HCT116 (cell line): Measurements from ENCODE around the gene CD99L2. TPM values are rescaled to one million over a fixed set of nuclear protein-coding genes. Genes with fewer than 3 reads are reported as not detected.

ENCODE experiments used
- ATAC-seq: fragments of 200-7000 bp; cut with Tn5 transposase; 2 replicates; pipeline ENCODE4 v1.9.1; 2020; ENCODE audit warnings: mild to moderate bottlenecking, moderate library complexity
- BruUV-seq: library from RNA; stranded (reverse); fragments of 400-500 nt; replicated peaks from 2 replicates; lab custom pipeline; 2021; lab: Mats Ljungman, UMichigan
- CTCF ChIA-PET: fragments of 300-600 bp; sonication (Branson Sonifier 250); formaldehyde crosslinking; loops from one replicate; lab custom pipeline; 2021; ENCODE audit warnings: antibody characterized with exemption; lab: Charles Lee
- POLR2A ChIA-PET: fragments of 300-600, 350-600 bp; sonication (Branson Sonifier 250); formaldehyde crosslinking; loops from one replicate; lab custom pipeline; 2021; ENCODE audit warnings: antibody characterized with exemption; lab: Charles Lee
- RAD21 ChIA-PET, 2 experiments: fragments of 300-600 bp; sonication (Branson Sonifier 250); formaldehyde crosslinking; loops; one replicate each; lab custom pipeline; 2023; ENCODE audit warnings: low total read pairs in 2 of 2; ENCODE audit not compliant: uncharacterized antibody in 2 of 2, unreplicated experiment in 2 of 2, low non-redundant PET in 1 of 2; lab: Charles Lee
- DNase-seq: peaks from one replicate; pipeline ENCODE4 v3.0.0-alpha.2; 2010; ENCODE audit warnings: low read depth, low spot score
- H2AFZ ChIP-seq: fragments of 200-600 bp; shearing (Covaris generic), sonication (generic); 2 replicates; pipeline ENCODE4 v1.6.1; 2017; ENCODE audit warnings: low read depth, mixed run types, mixed read lengths, antibody characterized with exemption, low read length; ENCODE audit not compliant: poor library complexity, severe bottlenecking
- H3K27ac ChIP-seq: 2 replicates; pipeline ENCODE4 v1.5.1; 2012; ENCODE audit warnings: low read depth, low read length
- H3K27me3 ChIP-seq: fragments of 200-600 bp; sonication (generic); 2 replicates; pipeline ENCODE4 v1.6.1; 2016; ENCODE audit warnings: mixed run types, low read length, mixed read lengths; ENCODE audit not compliant: insufficient read depth
- H3K36me3 ChIP-seq, 2 experiments: fragments of 200-500 bp in 1 of 2; fragments of 200-600 bp in 1 of 2; sonication (Bioruptor generic) in 1 of 2; sonication (generic) in 1 of 2; 2 replicates each; pipeline versions ENCODE4 v1.5.1 to v1.6.1; 2014 to 2016; ENCODE audit warnings: low read length in 2 of 2, inconsistent platforms in 1 of 2, mixed read lengths in 1 of 2, mixed run types in 1 of 2; ENCODE audit not compliant: insufficient read depth in 2 of 2, control insufficient read depth in 1 of 2
- H3K4me1 ChIP-seq, 2 experiments: fragments of 200-600 bp in 1 of 2; sonication (generic) in 1 of 2; 2 replicates each; pipeline versions ENCODE4 v1.5.1 to v1.6.1; 2012 to 2017; ENCODE audit warnings: low read length in 2 of 2, inconsistent platforms in 1 of 2, mild to moderate bottlenecking in 1 of 2, mixed read lengths in 1 of 2, mixed run types in 1 of 2, moderate library complexity in 1 of 2; ENCODE audit not compliant: insufficient read depth in 2 of 2, control insufficient read depth in 1 of 2
- H3K4me2 ChIP-seq: fragments of 200-600 bp; sonication (generic); 2 replicates; pipeline ENCODE4 v1.6.1; 2017; ENCODE audit warnings: mixed run types, low read length, mixed read lengths
- H3K4me3 ChIP-seq, 2 experiments: fragments of 200-600 bp in 1 of 2; sonication (generic) in 1 of 2; replicated peaks in 1 of 2; 2 replicates each; pipeline ENCODE4 v1.5.1; 2011 to 2016; ENCODE audit warnings: low read length in 2 of 2, control low read depth in 1 of 2, low read depth in 1 of 2, mild to moderate bottlenecking in 1 of 2, mixed read lengths in 1 of 2, mixed run types in 1 of 2
- H3K79me2 ChIP-seq: fragments of 200-600 bp; sonication (generic); 2 replicates; pipeline ENCODE4 v1.6.1; 2017; ENCODE audit warnings: mild to moderate bottlenecking, mixed run types, low read length, moderate library complexity, mixed read lengths; ENCODE audit not compliant: insufficient read depth
- H3K9ac ChIP-seq: fragments of 200-600 bp; sonication (generic); 2 replicates; pipeline ENCODE4 v1.6.1; 2016; ENCODE audit warnings: low read length, mixed read lengths
- H3K9me2 ChIP-seq: fragments of 200-600 bp; sonication (generic), shearing (Covaris generic); 2 replicates; pipeline ENCODE4 v1.6.1; 2017; ENCODE audit warnings: mixed run types, mild to moderate bottlenecking, moderate library complexity; ENCODE audit not compliant: insufficient read depth
- H3K9me3 ChIP-seq, 2 experiments: fragments of 200-500 bp in 1 of 2; fragments of 200-600 bp in 1 of 2; sonication (Bioruptor generic) in 1 of 2; sonication (generic) in 1 of 2; 2 replicates each; pipeline ENCODE4 v1.6.1; 2014 to 2017; ENCODE audit warnings: low read length in 2 of 2, mixed read lengths in 2 of 2, inconsistent platforms in 1 of 2, low read depth in 1 of 2, mild to moderate bottlenecking in 1 of 2, mixed run types in 1 of 2, moderate library complexity in 1 of 2; ENCODE audit not compliant: control insufficient read depth in 1 of 2, insufficient read depth in 1 of 2
- H4K20me1 ChIP-seq: fragments of 200-600 bp; sonication (generic), shearing (Covaris generic); 2 replicates; pipeline ENCODE4 v1.6.1; 2017; ENCODE audit warnings: mixed run types, mild to moderate bottlenecking, moderate library complexity; ENCODE audit not compliant: insufficient read depth
- CBX3 ChIP-seq: IDR thresholded peaks from 2 replicates; pipeline ENCODE4 v1.6.1; 2012; ENCODE audit warnings: low read depth
- CEBPB ChIP-seq: IDR thresholded peaks from 2 replicates; pipeline ENCODE4 v1.6.1; 2012; ENCODE audit warnings: low read depth
- EGR1 ChIP-seq: IDR thresholded peaks from 2 replicates; pipeline ENCODE4 v1.6.1; 2012; ENCODE audit warnings: low read depth
- EZH2 ChIP-seq: fragments of 200-600 bp; sonication (generic); IDR thresholded peaks from 2 replicates; pipeline ENCODE4 v1.6.1; 2017; ENCODE audit warnings: antibody characterized with exemption, mixed run types
- EZH2phosphoT487 ChIP-seq: fragments of 200-600 bp; IDR thresholded peaks from 2 replicates; pipeline ENCODE4 v1.6.1; 2018; ENCODE audit warnings: antibody characterized with exemption, borderline replicate concordance
- JUND ChIP-seq: IDR thresholded peaks from 2 replicates; pipeline ENCODE4 v1.6.1; 2012
- SIN3A ChIP-seq: IDR thresholded peaks from 2 replicates; pipeline ENCODE4 v1.6.1; 2012; ENCODE audit warnings: low read depth
- SP1 ChIP-seq: IDR thresholded peaks from 2 replicates; pipeline ENCODE4 v1.6.1; 2012; ENCODE audit warnings: low read depth
- YY1 ChIP-seq: IDR thresholded peaks from 2 replicates; pipeline ENCODE4 v1.6.1; 2011; ENCODE audit warnings: low read length, low read depth, moderate library complexity, mild to moderate bottlenecking; ENCODE audit not compliant: insufficient replicate concordance; ENCODE audit errors: extremely low read depth
- ZFX ChIP-seq: fragments of 450-650 bp; IDR thresholded peaks from 2 replicates; pipeline ENCODE4 v1.6.1; 2017
- intact Hi-C: fragments of 100-400 bp; cut with micrococcal nuclease; formaldehyde crosslinking; loops from 2 replicates; pipeline ENCODE4 v1.10.0; 2022
- total RNA-seq: library from RNA; stranded (reverse); gene quantifications from one replicate; pipeline ENCODE4 v1.2.1, GENCODE V29; 2021; ENCODE audit not compliant: unreplicated experiment

CD99L2 gene
- total RNA-seq, 1 experiment from 2014 or later, result 6.2 TPM

- Histone ChIP-seq H4K20me1 (no peaks in the 10 kb centered on the region), H2AFZ (no peak overlapping the region), H3K27ac (no peak overlapping the region), H3K27me3 (no peaks in the 10 kb centered on the region), H3K9me2 (no peaks in the 10 kb centered on the region), H3K9me3 (no peaks in the 10 kb centered on the region), H3K4me3 (no peak overlapping the region), H3K9ac (no peak overlapping the region), H3K4me1 (no peaks in the 10 kb centered on the region), H3K4me2 (no peak overlapping the region), H3K36me3 (no peaks in the 10 kb centered on the region), H3K79me2 (no peaks in the 10 kb centered on the region)
- TF ChIP-seq SIN3A, result no peak
- no peak for TF ChIP-seq ZFX
- TF ChIP-seq CEBPB, result no peak
- TF ChIP-seq SP1, result no peak
- no peak for TF ChIP-seq EZH2phosphoT487
- intact Hi-C loops, result loop anchor here (5.0 kb wide), 1 partner anchor 292 kb away; no protein-coding TSS in a partner anchor
- BruUV-seq, result no TSS peak
- DNase-seq (no peak), ATAC-seq (no peak)
- CTCF ChIA-PET, result no interaction called here
- POLR2A ChIA-PET, result no interaction called here
- RAD21 ChIA-PET, result no interaction called here
Measured at GRCh38 chrX:150854856-150855255, 43.6 kb downstream of the CD99L2 start.

DNA sequence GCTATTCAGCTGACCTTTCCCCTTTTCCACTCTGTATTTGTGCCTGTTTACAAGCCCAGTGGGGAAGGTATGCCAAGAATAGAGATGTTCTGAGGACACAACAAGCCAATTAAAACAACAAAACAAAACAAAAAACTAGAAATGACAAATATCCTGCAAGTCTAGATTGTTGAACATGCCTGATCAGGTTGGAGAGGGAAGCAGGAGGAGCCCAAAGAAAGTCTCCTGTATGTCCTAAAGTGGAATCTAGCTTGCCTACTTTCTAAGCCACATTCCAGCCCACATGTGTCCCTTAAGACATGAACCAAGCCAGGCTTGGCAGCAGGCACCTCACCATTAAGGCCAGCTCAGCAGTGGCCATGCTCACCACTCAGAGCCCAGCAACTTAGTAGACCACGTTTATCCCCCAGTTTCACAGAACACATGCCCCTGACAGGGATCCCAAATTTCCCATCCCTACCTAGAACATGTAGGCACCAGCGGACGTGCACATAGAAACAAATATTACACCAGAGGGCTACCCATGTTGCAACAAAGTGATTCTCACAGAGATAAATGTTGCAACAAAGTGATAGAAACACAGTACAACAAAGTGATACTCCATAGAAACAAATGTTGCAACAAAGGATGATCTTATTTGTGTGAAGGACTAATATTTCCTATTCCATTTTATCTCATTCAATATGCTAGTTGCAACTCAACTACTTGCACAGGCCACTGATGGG, 48.3 kb downstream of the CD99L2 start:
- H3K4me1 ChIP-seq, result no peaks in the 10 kb centered on the region
- no peak for ATAC-seq
- H3K9ac ChIP-seq, result no peak overlapping the region
- TF ChIP-seq EZH2phosphoT487, result no peak
- no peak for TF ChIP-seq CBX3
- no peak for TF ChIP-seq EZH2
- TF ChIP-seq ZFX, result no peak
- no peak for TF ChIP-seq JUND
- no peak for TF ChIP-seq SIN3A
- TF ChIP-seq YY1, result no peak
- TF ChIP-seq EGR1, result no peak
- no peaks in the 10 kb centered on the region for H4K20me1 ChIP-seq
- BruUV-seq, result no TSS peak
- ChIA-PET RAD21 (no interaction called here), CTCF (no interaction called here), POLR2A (no interaction called here)
- H3K27me3 ChIP-seq, result no peaks in the 10 kb centered on the region
- H2AFZ ChIP-seq, result no peak overlapping the region
- no peak overlapping the region for H3K4me3 ChIP-seq
- intact Hi-C loops, result no loop called here
- H3K79me2 ChIP-seq, result no peaks in the 10 kb centered on the region
- no peak overlapping the region for H3K4me2 ChIP-seq
- H3K9me2 ChIP-seq, result no peaks in the 10 kb centered on the region
- no peaks in the 10 kb centered on the region for H3K36me3 ChIP-seq
- DNase-seq, result no peak
- no peak overlapping the region for H3K27ac ChIP-seq
- H3K9me3 ChIP-seq, result no peaks in the 10 kb centered on the region
